ENCODE measurements around the gene CFAP97. TPM values are rescaled to one million over a fixed set of nuclear protein-coding genes. Genes with fewer than 3 reads are reported as not detected.
"Not testable (repeated sequence)": the region's sequence is repeated elsewhere in the genome, so short reads cannot be mapped to it uniquely, and the experiment has no call there.

CFAP97 gene
- total and polyA plus RNA-seq, 5 donors from 2014 or later = 28.3 to 87.1 (median 77.9) TPM

- Mint-ChIP-seq H3K9me3 (peaks cover 0 to 2% (median 0%) of the 10 kb centered on the region in 7 donors), H3K36me3 (no peaks in the 10 kb centered on the region), H3K27ac (no peak overlapping the region), H3K27me3 (peaks cover 28% of the 10 kb centered on the region), H3K4me3 (no peak overlapping the region), H3K4me1 (peaks cover 0 to 6% (median 2%) of the 10 kb centered on the region in 4 donors)
- Histone ChIP-seq H3K9me3 (ENCODE audit: control insufficient read depth in 2 of 2, low read length in 2 of 2) (no peaks in the 10 kb centered on the region), H3K27ac (ENCODE audit: insufficient read depth, low read length, poor library complexity, severe bottlenecking) (no peak overlapping the region), H3K4me3 (ENCODE audit: low read depth, low read length) (no peak overlapping the region), H3K27me3 (ENCODE audit: control insufficient read depth, insufficient read depth, low read length) (peaks cover 16% of the 10 kb centered on the region), H3K36me3 (ENCODE audit: control insufficient read depth, insufficient read depth, low read length) (no peaks in the 10 kb centered on the region), H3K4me1 (ENCODE audit: control insufficient read depth, insufficient read depth, low read length, poor library complexity, severe bottlenecking) (no peaks in the 10 kb centered on the region)
- no peak for DNase-seq
- no peak for ATAC-seq (ENCODE audit: low read depth in 2 of 2)
These were observed 83.2 kb downstream of the CFAP97 start for GRCh38 chr4:185120631-185120946.

GRCh38 chr4:185119927-185120630 lies 83.7 kb downstream of the CFAP97 start:
- H3K4me1 ChIP-seq (ENCODE audit: control insufficient read depth, insufficient read depth, low read length, poor library complexity, severe bottlenecking) = no peaks in the 10 kb centered on the region
- no peak overlapping the region for H3K27ac ChIP-seq (ENCODE audit: insufficient read depth, low read length, poor library complexity, severe bottlenecking)
- Mint-ChIP-seq H3K4me3 (no peak overlapping the region), H3K36me3 (no peaks in the 10 kb centered on the region), H3K4me1 (peaks cover 0 to 6% (median 2%) of the 10 kb centered on the region in 4 donors), H3K9me3 (no peaks in the 10 kb centered on the region), H3K27me3 (peaks cover 22% of the 10 kb centered on the region), H3K27ac (no peak overlapping the region)
- no peak overlapping the region for H3K4me3 ChIP-seq (ENCODE audit: low read depth, low read length)
- DNase-seq = no peak
- ATAC-seq (ENCODE audit: low read depth in 2 of 2) = no peak
- H3K27me3 ChIP-seq (ENCODE audit: control insufficient read depth, insufficient read depth, low read length) = peaks cover 14% of the 10 kb centered on the region
- no peaks in the 10 kb centered on the region for H3K9me3 ChIP-seq (ENCODE audit: control insufficient read depth in 2 of 2, low read length in 2 of 2)
- no peaks in the 10 kb centered on the region for H3K36me3 ChIP-seq (ENCODE audit: control insufficient read depth, insufficient read depth, low read length)

GRCh38 chr4:185119467-185119866 lies 84.3 kb downstream of the CFAP97 start:
- not testable (repeated sequence) for ATAC-seq (ENCODE audit: low read depth in 2 of 2); DNase-seq; H3K27ac ChIP-seq (ENCODE audit: insufficient read depth, low read length, poor library complexity, severe bottlenecking); H3K4me3 ChIP-seq (ENCODE audit: low read depth, low read length); H3K4me1 ChIP-seq (ENCODE audit: control insufficient read depth, insufficient read depth, low read length, poor library complexity, severe bottlenecking); H3K27ac Mint-ChIP-seq; H3K4me3 Mint-ChIP-seq; H3K9me3 ChIP-seq (ENCODE audit: control insufficient read depth in 2 of 2, low read length in 2 of 2); H3K9me3 Mint-ChIP-seq; H3K36me3 Mint-ChIP-seq; H3K4me1 Mint-ChIP-seq; H3K36me3 ChIP-seq (ENCODE audit: control insufficient read depth, insufficient read depth, low read length)
- H3K27me3 ChIP-seq (ENCODE audit: control insufficient read depth, insufficient read depth, low read length) = peaks cover 14% of the 10 kb centered on the region
- peaks cover 22% of the 10 kb centered on the region for H3K27me3 Mint-ChIP-seq

GRCh38 chr4:185118876-185119275 lies 84.9 kb downstream of the CFAP97 start:
- H3K4me3 Mint-ChIP-seq = no peak overlapping the region
- DNase-seq (no peak), ATAC-seq (ENCODE audit: low read depth in 2 of 2) (no peak)
- no peaks in the 10 kb centered on the region for H3K9me3 Mint-ChIP-seq
- peaks cover 15% of the 10 kb centered on the region for H3K27me3 ChIP-seq (ENCODE audit: control insufficient read depth, insufficient read depth, low read length)
- H3K36me3 Mint-ChIP-seq = no peaks in the 10 kb centered on the region
- no peak overlapping the region for H3K4me3 ChIP-seq (ENCODE audit: low read depth, low read length)
- peaks cover 0 to 6% (median 2%) of the 10 kb centered on the region in 4 donors for H3K4me1 Mint-ChIP-seq
- no peaks in the 10 kb centered on the region for H3K9me3 ChIP-seq (ENCODE audit: control insufficient read depth in 2 of 2, low read length in 2 of 2)
- H3K4me1 ChIP-seq (ENCODE audit: control insufficient read depth, insufficient read depth, low read length, poor library complexity, severe bottlenecking) = no peaks in the 10 kb centered on the region
- no peaks in the 10 kb centered on the region for H3K36me3 ChIP-seq (ENCODE audit: control insufficient read depth, insufficient read depth, low read length)
- no peak overlapping the region for H3K27ac ChIP-seq (ENCODE audit: insufficient read depth, low read length, poor library complexity, severe bottlenecking)
- H3K27me3 Mint-ChIP-seq = peaks cover 24% of the 10 kb centered on the region
- no peak overlapping the region for H3K27ac Mint-ChIP-seq

GRCh38 chr4:185117300-185117934 lies 86.4 kb downstream of the CFAP97 start:
- H3K36me3 Mint-ChIP-seq = no peaks in the 10 kb centered on the region
- peaks cover 17% of the 10 kb centered on the region for H3K27me3 Mint-ChIP-seq

DNA sequence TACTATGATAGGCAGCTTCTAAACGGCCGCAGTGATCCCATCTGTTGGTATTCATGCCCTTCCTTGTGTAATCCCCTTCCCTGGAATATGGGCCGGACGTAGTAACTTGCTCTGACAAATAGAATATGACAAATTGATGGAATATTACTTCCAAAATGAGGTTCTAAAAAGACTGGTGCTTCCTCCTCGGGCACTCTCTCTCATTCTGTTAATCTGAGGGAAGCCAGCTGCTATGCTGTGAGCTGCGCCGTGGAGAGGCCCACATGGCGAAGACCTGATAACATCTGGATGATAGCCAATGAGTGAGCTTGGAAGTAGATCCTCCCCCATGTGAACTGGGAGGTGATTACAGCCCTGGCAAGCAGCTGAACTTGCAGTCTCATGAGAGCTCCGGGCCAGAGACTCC lies 88.0 kb downstream of the CFAP97 start:
- no peaks in the 10 kb centered on the region for H3K36me3 Mint-ChIP-seq
- no peak for ATAC-seq (ENCODE audit: low read depth in 2 of 2)
- H3K9me3 Mint-ChIP-seq = peaks cover 0 to 2% (median 0%) of the 10 kb centered on the region in 7 donors
- H3K4me3 ChIP-seq (ENCODE audit: low read depth, low read length) = no peak overlapping the region
- H3K4me1 Mint-ChIP-seq = no peaks in the 10 kb centered on the region
- peaks cover 19% of the 10 kb centered on the region for H3K27me3 Mint-ChIP-seq
- no peaks in the 10 kb centered on the region for H3K9me3 ChIP-seq (ENCODE audit: control insufficient read depth in 2 of 2, low read length in 2 of 2)
- H3K27me3 ChIP-seq (ENCODE audit: control insufficient read depth, insufficient read depth, low read length) = peaks cover 9% of the 10 kb centered on the region
- no peak overlapping the region for H3K27ac Mint-ChIP-seq
- H3K27ac ChIP-seq (ENCODE audit: insufficient read depth, low read length, poor library complexity, severe bottlenecking) = no peak overlapping the region
- H3K4me3 Mint-ChIP-seq = no peak overlapping the region
- no peak for DNase-seq
- H3K36me3 ChIP-seq (ENCODE audit: control insufficient read depth, insufficient read depth, low read length) = no peaks in the 10 kb centered on the region
- no peaks in the 10 kb centered on the region for H3K4me1 ChIP-seq (ENCODE audit: control insufficient read depth, insufficient read depth, low read length, poor library complexity, severe bottlenecking)

More at GRCh38 chr4:185117300-185117934, 86.4 kb downstream of the CFAP97 start:
- H3K27ac Mint-ChIP-seq = no peak overlapping the region
- Histone ChIP-seq H3K4me1 (ENCODE audit: control insufficient read depth, insufficient read depth, low read length, poor library complexity, severe bottlenecking) (no peaks in the 10 kb centered on the region), H3K27ac (ENCODE audit: insufficient read depth, low read length, poor library complexity, severe bottlenecking) (no peak overlapping the region), H3K9me3 (ENCODE audit: control insufficient read depth in 2 of 2, low read length in 2 of 2) (no peaks in the 10 kb centered on the region), H3K4me3 (ENCODE audit: low read depth, low read length) (no peak overlapping the region), H3K27me3 (ENCODE audit: control insufficient read depth, insufficient read depth, low read length) (peaks cover 11% of the 10 kb centered on the region), H3K36me3 (ENCODE audit: control insufficient read depth, insufficient read depth, low read length) (no peaks in the 10 kb centered on the region)
- ATAC-seq (ENCODE audit: low read depth in 2 of 2) (no peak), DNase-seq (no peak)
- peaks cover 0 to under 1% (median under 1%) of the 10 kb centered on the region in 4 donors for H3K4me1 Mint-ChIP-seq
- no peaks in the 10 kb centered on the region for H3K9me3 Mint-ChIP-seq
- H3K4me3 Mint-ChIP-seq = no peak overlapping the region

- H3K4me1 ChIP-seq (ENCODE audit: control insufficient read depth, insufficient read depth, low read length, poor library complexity, severe bottlenecking) = no peaks in the 10 kb centered on the region
- no peak overlapping the region for H3K27ac Mint-ChIP-seq
- peaks cover 24% of the 10 kb centered on the region for H3K27me3 Mint-ChIP-seq
- ATAC-seq (ENCODE audit: low read depth in 2 of 2) (no peak), DNase-seq (no peak)
- H3K9me3 Mint-ChIP-seq = peaks cover 0 to 2% (median 0%) of the 10 kb centered on the region in 7 donors
- H3K36me3 Mint-ChIP-seq = no peaks in the 10 kb centered on the region
- H3K27ac ChIP-seq (ENCODE audit: insufficient read depth, low read length, poor library complexity, severe bottlenecking) = no peak overlapping the region
- peaks cover 8% of the 10 kb centered on the region for H3K27me3 ChIP-seq (ENCODE audit: control insufficient read depth, insufficient read depth, low read length)
- H3K4me3 Mint-ChIP-seq = no peak overlapping the region
- no peaks in the 10 kb centered on the region for H3K9me3 ChIP-seq (ENCODE audit: control insufficient read depth in 2 of 2, low read length in 2 of 2)
- H3K4me3 ChIP-seq (ENCODE audit: low read depth, low read length) = no peak overlapping the region
- no peaks in the 10 kb centered on the region for H3K4me1 Mint-ChIP-seq
- H3K36me3 ChIP-seq (ENCODE audit: control insufficient read depth, insufficient read depth, low read length) = no peaks in the 10 kb centered on the region
These were observed 90.5 kb downstream of the CFAP97 start for GRCh38 chr4:185113340-185113739.

- Mint-ChIP-seq H3K9me3 (peaks cover 0 to 2% (median 0%) of the 10 kb centered on the region in 7 donors), H3K36me3 (no peaks in the 10 kb centered on the region), H3K27me3 (peaks cover 29% of the 10 kb centered on the region), H3K27ac (no peak overlapping the region), H3K4me3 (no peak overlapping the region), H3K4me1 (no peaks in the 10 kb centered on the region)
- Histone ChIP-seq H3K36me3 (ENCODE audit: control insufficient read depth, insufficient read depth, low read length) (no peaks in the 10 kb centered on the region), H3K4me3 (ENCODE audit: low read depth, low read length) (no peak overlapping the region), H3K4me1 (ENCODE audit: control insufficient read depth, insufficient read depth, low read length, poor library complexity, severe bottlenecking) (no peaks in the 10 kb centered on the region), H3K27ac (ENCODE audit: insufficient read depth, low read length, poor library complexity, severe bottlenecking) (no peak overlapping the region), H3K9me3 (ENCODE audit: control insufficient read depth in 2 of 2, low read length in 2 of 2) (no peaks in the 10 kb centered on the region), H3K27me3 (ENCODE audit: control insufficient read depth, insufficient read depth, low read length) (peaks cover 8% of the 10 kb centered on the region)
- DNase-seq (no peak), ATAC-seq (ENCODE audit: low read depth in 2 of 2) (no peak)
These were observed 91.7 kb downstream of the CFAP97 start for GRCh38 chr4:185112104-185112503.

Measured in CD4-positive, CD25-positive, alpha-beta regulatory T cell (primary cell).